K562 (cell line): ENCODE results near the gene AK2. TPM values are rescaled to one million over a fixed set of nuclear protein-coding genes. Genes with fewer than 3 reads are reported as not detected.

Source experiments
- ATAC-seq: fragments of 200-7000 bp; cut with Tn5 transposase; 3 replicates; pipeline ENCODE4 v1.9.1; 2020; ENCODE audit warnings: moderate library complexity
- BruUV-seq: library from RNA; stranded (reverse); fragments of 400-500 nt; replicated peaks from 2 replicates; lab custom pipeline; 2021; lab: Mats Ljungman, UMichigan
- CTCF ChIA-PET: fragments of 300-600 bp; formaldehyde crosslinking; extraction: SDS; loops from one replicate; lab custom pipeline; 2021; ENCODE audit warnings: low intra/inter-chr PET ratio; lab: Yijun Ruan, JAX
- POLR2A ChIA-PET: fragments of 300-600, 350-650 bp; sonication (Branson Sonifier 250); formaldehyde crosslinking; extraction: SDS; loops from one replicate; lab custom pipeline; 2021; ENCODE audit warnings: antibody characterized with exemption, inconsistent platforms; lab: Yijun Ruan, JAX
- DNase-seq, 4 experiments: peaks; one replicate each; pipeline versions ENCODE4 v3.0.0 to v3.0.0-alpha.2; 2011 to 2018; ENCODE audit warnings: low spot score in 3 of 4, mixed read lengths in 3 of 4; ENCODE audit errors: extremely low read depth in 1 of 4
- FAIRE-seq: peaks from 2 replicates; lab custom pipeline; 2011; peaks lifted over from hg19 to GRCh38; lab: Jason Lieb, UNC
- H2AFZ ChIP-seq: 2 replicates; pipeline ENCODE4 v1.6.0; 2011; ENCODE audit warnings: low read depth, low read length, control low read depth, inconsistent platforms
- H3K27ac ChIP-seq: fragments of 200-600 bp; 3 replicates; pipeline ENCODE4 v1.8.0; 2011; ENCODE audit warnings: low read depth, mild to moderate bottlenecking, control low read depth, inconsistent platforms, low read length, moderate library complexity, mixed read lengths; ENCODE audit errors: extremely low read depth
- H3K27me3 ChIP-seq, 2 experiments: fragments of 300-600 bp in 1 of 2; 2 replicates in 1 of 2; 3 replicates in 1 of 2; pipeline versions ENCODE4 v1.6.0 to v1.8.0; 2011; ENCODE audit warnings: inconsistent platforms in 2 of 2, low read length in 2 of 2, mild to moderate bottlenecking in 1 of 2, mixed read lengths in 1 of 2, moderate library complexity in 1 of 2; ENCODE audit not compliant: control insufficient read depth in 2 of 2, insufficient read depth in 2 of 2
- H3K36me3 ChIP-seq: fragments of 300-600 bp; 3 replicates; pipeline ENCODE4 v1.8.0; 2011; ENCODE audit warnings: mild to moderate bottlenecking, low read length, inconsistent platforms; ENCODE audit not compliant: control insufficient read depth, insufficient read depth
- H3K4me1 ChIP-seq, 2 experiments: fragments of 200-600 bp in 1 of 2; replicated peaks in 1 of 2; 2 replicates in 1 of 2; 3 replicates in 1 of 2; pipeline versions ENCODE4 v1.5.1 to v1.8.0; 2011; ENCODE audit warnings: inconsistent platforms in 2 of 2, low read length in 2 of 2, mild to moderate bottlenecking in 1 of 2, mixed read lengths in 1 of 2, moderate library complexity in 1 of 2; ENCODE audit not compliant: control insufficient read depth in 2 of 2, insufficient read depth in 2 of 2
- H3K4me2 ChIP-seq: 2 replicates; pipeline ENCODE4 v1.6.1; 2011; ENCODE audit warnings: low read length, control low read depth, inconsistent platforms, mixed read lengths; ENCODE audit not compliant: insufficient read depth
- H3K4me3 ChIP-seq: fragments of 200-600 bp; sonication (generic), shearing (Covaris generic); 2 replicates; pipeline ENCODE4 v1.5.1; 2016; ENCODE audit warnings: control low read depth, inconsistent platforms
- H3K79me2 ChIP-seq: fragments of 200-600 bp; 3 replicates; pipeline ENCODE4 v1.8.0; 2011; ENCODE audit warnings: low read length, inconsistent platforms; ENCODE audit not compliant: control insufficient read depth, insufficient read depth
- H3K9ac ChIP-seq, 2 experiments: 2 replicates each; pipeline versions ENCODE4 v1.6.0 to v1.6.1; 2011; ENCODE audit warnings: low read depth in 2 of 2, low read length in 2 of 2, control low read depth in 1 of 2, inconsistent platforms in 1 of 2, mild to moderate bottlenecking in 1 of 2, mixed read lengths in 1 of 2; ENCODE audit not compliant: insufficient read depth in 1 of 2
- H3K9me1 ChIP-seq: one replicate; pipeline ENCODE4 v1.6.0; 2011; ENCODE audit warnings: inconsistent platforms, mild to moderate bottlenecking, low read length, moderate library complexity; ENCODE audit not compliant: control insufficient read depth, insufficient read depth
- H3K9me3 ChIP-seq: replicated peaks from 2 replicates; pipeline ENCODE4 v1.5.1; 2011; ENCODE audit warnings: low read depth, low read length, inconsistent platforms; ENCODE audit not compliant: control insufficient read depth, insufficient read depth
- H4K20me1 ChIP-seq: replicated peaks from 2 replicates; pipeline ENCODE4 v1.6.1; 2011; ENCODE audit warnings: low read length, inconsistent platforms, mixed read lengths; ENCODE audit not compliant: control insufficient read depth, insufficient read depth
- CTCF ChIP-seq, 3 experiments: IDR thresholded peaks in 2 of 3; conservative IDR thresholded peaks in 1 of 3; 2 replicates each; pipeline ENCODE4 v1.5.1; 2011 to 2012; ENCODE audit warnings: low read length in 3 of 3, mild to moderate bottlenecking in 3 of 3, control low read depth in 2 of 3, improper control_type of control experiment in 1 of 3, inconsistent platforms in 1 of 3, low read depth in 1 of 3, mixed read lengths in 1 of 3, moderate library complexity in 1 of 3; ENCODE audit not compliant: insufficient read depth in 2 of 3
- POLR2A ChIP-seq: fragments of 450-650 bp; conservative IDR thresholded peaks from 2 replicates; pipeline ENCODE4 v1.6.1; 2016
- POLR2AphosphoS2 ChIP-seq: IDR thresholded peaks from 2 replicates; pipeline ENCODE4 v1.6.1; 2012; ENCODE audit warnings: low read length, improper control_type of control experiment
- POLR2H ChIP-seq: IDR thresholded peaks from 2 replicates; pipeline ENCODE4 v1.6.1; 2016; ENCODE audit warnings: missing genetic modification characterization, low read depth, mild to moderate bottlenecking, control low read depth, missing compliant biosample characterization, moderate library complexity
- PRMT5 ChIP-seq: sonication (generic); formaldehyde crosslinking; IDR thresholded peaks from 2 replicates; pipeline ENCODE4 v1.5.0; 2020; ENCODE audit warnings: missing genetic modification reagents
- RAD21 ChIP-seq, 2 experiments: fragments of 250-450 bp in 1 of 2; fragments of 450-650 bp in 1 of 2; sonication (Bioruptor Pico) in 1 of 2; formaldehyde crosslinking in 1 of 2; IDR thresholded peaks in 1 of 2; conservative IDR thresholded peaks in 1 of 2; 2 replicates each; pipeline versions ENCODE4 v1.4.0 to v1.8.0; 2020 to 2022; ENCODE audit warnings: mild to moderate bottlenecking in 2 of 2, moderate library complexity in 1 of 2
- TSC22D4 ChIP-seq: fragments of 450-650 bp; IDR thresholded peaks from 2 replicates; pipeline ENCODE4 v1.6.1; 2016; ENCODE audit warnings: missing genetic modification characterization, missing biosample characterization, control low read depth
- WGBS: fragments of 100-300 bp; shearing (Covaris generic); methylation state at CpG from one replicate; pipeline ENCODE4 v1.1.6; 2016; ENCODE audit warnings: low coverage, mixed read lengths; ENCODE audit not compliant: insufficient coverage; ENCODE audit errors: missing lambda C conversion rate; 5-methylcytosine and 5-hydroxymethylcytosine counted together
- in situ Hi-C: fragments of 300-500 bp; cut with MboI; formaldehyde crosslinking; loops from 4 replicates; pipeline ENCODE4 v1.15.0; 2018; ENCODE audit warnings: inconsistent platforms, mixed read lengths
- intact Hi-C: fragments of 100-400 bp; cut with micrococcal nuclease; formaldehyde crosslinking; loops from 2 replicates; pipeline ENCODE4 v1.14.2; 2022
- polyA plus RNA-seq, 8 experiments: library from polyadenylated mRNA; depleted of rRNA in 4 of 8; stranded (reverse) in 5 of 8; unstranded in 3 of 8; fragments of >200 nt; fragmentation: Nextera tagmentation in 2 of 8; fragmentation: Illumina TruSeq in 1 of 8; extraction: Ambion mirVana in 2 of 8; extraction: Trizol in 1 of 8; gene quantifications; 2 replicates each; pipeline versions ENCODE4 v1.2.1 to v1.2.3, GENCODE V29; 2011 to 2014; ENCODE audit warnings: inconsistent platforms in 1 of 8, missing spikeins in 1 of 8
- total RNA-seq, 7 experiments: library from RNA; depleted of rRNA in 6 of 7; stranded (reverse); fragments of >200 nt in 6 of 7; fragmentation: Illumina TruSeq in 2 of 7; extraction: Trizol in 2 of 7; gene quantifications; 2 replicates each; pipeline versions ENCODE4 v1.2.1 to v1.2.3, GENCODE V29; 2011 to 2021; ENCODE audit warnings: low replicate concordance in 1 of 7
- TF ChIP-seq, protein P1 (sequence below): IDR thresholded peaks from 2 replicates; pipeline ENCODE4 v1.6.1; 2011; ENCODE audit warnings: borderline replicate concordance, low read depth, mild to moderate bottlenecking, moderate library complexity, low read length; ENCODE audit not compliant: insufficient read depth, poor library complexity, severe bottlenecking
- TF ChIP-seq, protein P2 (sequence below): fragments of 450-650 bp; conservative IDR thresholded peaks from 2 replicates; pipeline ENCODE4 v1.6.1; 2016; ENCODE audit warnings: missing genetic modification characterization, low read depth, mild to moderate bottlenecking, missing compliant biosample characterization, moderate library complexity

Gene AK2
- total and polyA plus RNA-seq, 9 of the 15 experiments (the other 6 are each of a cell fraction or from before 2014, with no cell fraction given): 105 to 1,050 (median 509) TPM

- FAIRE-seq (no peak), ATAC-seq (peak; percentile 19; the same call in 2 of the 3 replicates), DNase-seq (no peak)
- TF ChIP-seq, protein P1, sequence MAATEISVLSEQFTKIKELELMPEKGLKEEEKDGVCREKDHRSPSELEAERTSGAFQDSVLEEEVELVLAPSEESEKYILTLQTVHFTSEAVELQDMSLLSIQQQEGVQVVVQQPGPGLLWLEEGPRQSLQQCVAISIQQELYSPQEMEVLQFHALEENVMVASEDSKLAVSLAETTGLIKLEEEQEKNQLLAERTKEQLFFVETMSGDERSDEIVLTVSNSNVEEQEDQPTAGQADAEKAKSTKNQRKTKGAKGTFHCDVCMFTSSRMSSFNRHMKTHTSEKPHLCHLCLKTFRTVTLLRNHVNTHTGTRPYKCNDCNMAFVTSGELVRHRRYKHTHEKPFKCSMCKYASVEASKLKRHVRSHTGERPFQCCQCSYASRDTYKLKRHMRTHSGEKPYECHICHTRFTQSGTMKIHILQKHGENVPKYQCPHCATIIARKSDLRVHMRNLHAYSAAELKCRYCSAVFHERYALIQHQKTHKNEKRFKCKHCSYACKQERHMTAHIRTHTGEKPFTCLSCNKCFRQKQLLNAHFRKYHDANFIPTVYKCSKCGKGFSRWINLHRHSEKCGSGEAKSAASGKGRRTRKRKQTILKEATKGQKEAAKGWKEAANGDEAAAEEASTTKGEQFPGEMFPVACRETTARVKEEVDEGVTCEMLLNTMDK: peak; percentile 24
- TF ChIP-seq, protein P2, sequence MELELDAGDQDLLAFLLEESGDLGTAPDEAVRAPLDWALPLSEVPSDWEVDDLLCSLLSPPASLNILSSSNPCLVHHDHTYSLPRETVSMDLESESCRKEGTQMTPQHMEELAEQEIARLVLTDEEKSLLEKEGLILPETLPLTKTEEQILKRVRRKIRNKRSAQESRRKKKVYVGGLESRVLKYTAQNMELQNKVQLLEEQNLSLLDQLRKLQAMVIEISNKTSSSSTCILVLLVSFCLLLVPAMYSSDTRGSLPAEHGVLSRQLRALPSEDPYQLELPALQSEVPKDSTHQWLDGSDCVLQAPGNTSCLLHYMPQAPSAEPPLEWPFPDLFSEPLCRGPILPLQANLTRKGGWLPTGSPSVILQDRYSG (tag): no peak
- TF ChIP-seq POLR2H (tag) (peak; percentile 42; the same call in 1 of the 2 replicates), CTCF (IDR thresholded peaks at IDR 0.05 in 2 of 3, conservative IDR thresholded peaks at IDR 0.05 in 1 of 3; ENCODE audit: insufficient read depth in 2 of 3, low read depth in 1 of 3, low read length in 3 of 3) (peak in 1 of 3 experiments; percentile 15; a peak in 2 of 6 replicates), POLR2A (0 out of 2 replicates have a peak, but pooled peaks have one; percentile 1), PRMT5 (no peak), TSC22D4 (tag) (no peak), RAD21 (CRISPR knock-in tag; conservative IDR thresholded peaks at IDR 0.05 in 1 of 2, IDR thresholded peaks at IDR 0.05 in 1 of 2) (peak in 1 of 2 experiments; percentile 28; a peak in 2 of 4 replicates), POLR2AphosphoS2 (peak; percentile 25)
- Histone ChIP-seq H3K79me2 (peaks cover 15% of the 10 kb centered on the region; the same call in 2 of the 3 replicates), H4K20me1 (peaks cover 14% of the 10 kb centered on the region; the same call in 1 of the 2 replicates), H3K9ac (no peak overlapping the region), H3K4me2 (no peak overlapping the region), H3K4me3 (no peak overlapping the region), H3K27ac (no peak overlapping the region), H3K9me3 (no peaks in the 10 kb centered on the region), H2AFZ (no peak overlapping the region), H3K27me3 (no peaks in the 10 kb centered on the region), H3K4me1 (peaks cover 4 to 21% of the 10 kb centered on the region in 2 experiments), H3K9me1 (no peaks in the 10 kb centered on the region), H3K36me3 (peaks cover 85% of the 10 kb centered on the region)
- POLR2A ChIA-PET: interaction anchor here (1.0 to 4.4 kb wide), 6 partner anchors 7 to 22 kb away, joined by 3 to 28 read pairs (median 3); no protein-coding TSS in a partner anchor
- intact Hi-C loops: no loop called here
- CTCF ChIA-PET: no interaction called here
- 80% methylated on average over 8 of the region's 8 CpGs for WGBS
- no TSS peak for BruUV-seq
- in situ Hi-C loops: no loop called here
These were observed 22.1 kb downstream of the AK2 start for GRCh38 chr1:33014464-33015163.
